ENCODE measurements around the gene UBE2E1.
A peak's percentile ranks its signal among the peaks of the same experiment; 100 is the strongest.

The UBE2E1 gene

DNA sequence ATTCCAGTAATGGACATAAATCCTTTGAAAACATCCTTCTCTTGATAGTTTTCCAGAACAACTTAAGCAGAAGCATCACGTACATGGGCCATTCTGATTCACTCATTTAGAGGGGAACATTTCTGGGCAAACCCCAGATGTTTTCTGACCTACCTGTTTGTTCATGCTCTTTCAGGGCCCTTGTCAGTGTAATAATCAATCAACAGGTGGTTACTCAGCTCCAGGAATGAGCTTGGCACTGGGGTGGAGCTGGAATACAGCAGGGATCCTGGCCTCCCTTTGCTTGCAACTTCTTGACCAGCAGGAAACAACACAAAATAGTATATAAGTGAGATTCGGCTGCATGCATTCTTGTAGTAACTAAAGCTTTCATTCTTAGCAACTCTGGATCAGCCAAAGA, 9.2 kb upstream of the UBE2E1 start:
- no peak for DNase-seq

GRCh38 chr3:23797491-23797890, 8.3 kb upstream of the UBE2E1 start:
- no peak for DNase-seq

DNA sequence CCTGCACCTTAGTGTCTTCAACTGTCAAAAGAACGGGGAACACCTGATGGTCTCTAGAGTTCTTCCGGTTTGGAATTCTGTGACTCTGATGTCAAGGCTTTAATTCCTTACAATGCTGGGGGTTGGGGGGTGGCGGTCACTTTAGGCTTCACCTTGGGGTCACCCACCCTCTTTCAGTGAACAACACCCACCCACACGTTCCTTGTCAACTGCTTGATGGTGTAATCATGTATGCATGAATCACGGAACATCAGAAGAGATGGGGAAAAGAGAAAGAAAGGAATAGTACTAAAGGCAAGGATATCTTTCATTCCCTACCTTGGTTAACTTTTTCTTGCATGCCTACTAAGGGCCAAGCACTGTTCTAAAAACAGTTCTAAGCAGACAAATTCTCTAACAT, 7.3 kb upstream of the UBE2E1 start:
- DNase-seq = no peak

- no peak for DNase-seq
These were observed 6.9 kb upstream of the UBE2E1 start for GRCh38 chr3:23798876-23799275.

- no peak for DNase-seq
These were observed 5.0 kb upstream of the UBE2E1 start for GRCh38 chr3:23800731-23801130.

- DNase-seq = no peak
These were observed 1.1 kb upstream of the UBE2E1 start for GRCh38 chr3:23804441-23805209.

DNA sequence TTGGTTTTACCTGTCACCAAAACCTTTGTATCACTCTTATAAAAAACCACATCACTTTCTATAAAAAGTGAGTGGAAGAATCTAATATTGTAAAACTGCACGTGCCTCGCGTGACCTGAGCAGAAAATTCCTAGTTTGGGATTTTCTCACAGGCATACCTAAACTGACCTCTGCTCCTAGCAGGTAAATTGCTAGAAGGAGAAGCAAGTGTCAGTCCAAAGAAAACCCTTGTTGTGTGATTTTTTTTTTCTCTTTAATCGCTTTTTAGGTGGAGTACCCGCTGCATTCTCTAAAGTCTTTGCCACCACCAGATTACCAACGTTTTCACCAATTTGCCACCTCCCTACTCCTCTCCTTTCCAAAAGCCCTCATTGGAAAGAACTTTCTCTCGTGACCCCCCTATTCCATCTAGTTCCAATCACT, 534 bp upstream of the UBE2E1 start:
- no peak for DNase-seq

GRCh38 chr3:23806534-23807423, 1.0 kb downstream of the UBE2E1 start:
- DNase-seq = peak in 1 of 2 experiments; percentile 18

DNA sequence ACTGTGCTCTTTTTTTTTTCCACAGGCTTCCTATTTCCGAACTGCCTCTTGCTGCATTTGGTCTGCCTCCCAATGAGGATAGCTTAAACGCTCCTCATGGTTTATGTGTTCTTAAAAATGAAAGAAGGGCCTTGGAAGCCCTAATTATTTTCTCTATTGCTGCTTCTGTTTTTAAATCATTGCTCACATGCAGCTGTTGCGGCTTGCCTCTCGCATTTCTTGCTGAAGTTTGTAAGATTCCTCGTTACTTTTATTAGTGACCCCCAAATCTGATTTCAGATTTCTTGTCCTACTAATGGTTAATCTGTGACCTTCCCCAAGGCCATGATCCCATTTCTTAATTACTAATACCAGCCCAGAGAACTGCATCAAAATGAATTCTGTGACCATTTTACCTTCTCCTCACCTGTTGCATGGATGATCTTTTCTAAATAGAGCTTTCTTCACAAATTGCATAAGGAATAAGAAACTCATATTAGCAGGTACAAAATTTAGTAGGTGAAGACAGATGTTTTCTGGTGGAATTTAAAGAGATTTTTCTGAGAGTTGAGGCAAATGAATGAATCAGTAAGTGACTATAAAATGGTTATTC, 1.8 kb downstream of the UBE2E1 start:
- no peak for DNase-seq

- DNase-seq = no peak
These were observed 2.8 kb downstream of the UBE2E1 start for GRCh38 chr3:23808525-23808924.

DNA sequence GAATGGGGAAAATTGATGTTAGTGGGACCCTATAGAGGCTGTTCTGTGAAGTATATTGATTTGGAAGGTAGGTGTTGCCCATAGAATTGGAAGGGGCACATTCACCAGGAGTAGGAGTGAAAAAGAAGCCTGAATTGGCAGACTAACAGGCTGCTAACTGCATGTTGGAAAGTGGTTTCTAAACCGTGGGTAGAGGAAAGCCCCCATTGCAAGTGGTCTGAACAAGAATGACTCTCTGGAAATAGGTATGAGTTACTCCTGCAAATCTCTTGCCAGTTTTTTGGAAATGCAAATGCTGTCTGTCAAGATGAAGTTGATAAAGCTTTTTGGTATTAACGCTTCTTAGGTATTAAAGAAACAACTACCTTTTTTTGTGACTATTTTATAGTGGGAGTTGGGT, 3.5 kb downstream of the UBE2E1 start:
- DNase-seq = no peak

- no peak for DNase-seq
These were observed 4.1 kb downstream of the UBE2E1 start for GRCh38 chr3:23809840-23810342.

- DNase-seq = peak; percentile 25 to 38
These were observed 4.8 kb downstream of the UBE2E1 start for GRCh38 chr3:23810343-23811184.

GRCh38 chr3:23811185-23811527, 5.4 kb downstream of the UBE2E1 start:
- DNase-seq = no peak

DNA sequence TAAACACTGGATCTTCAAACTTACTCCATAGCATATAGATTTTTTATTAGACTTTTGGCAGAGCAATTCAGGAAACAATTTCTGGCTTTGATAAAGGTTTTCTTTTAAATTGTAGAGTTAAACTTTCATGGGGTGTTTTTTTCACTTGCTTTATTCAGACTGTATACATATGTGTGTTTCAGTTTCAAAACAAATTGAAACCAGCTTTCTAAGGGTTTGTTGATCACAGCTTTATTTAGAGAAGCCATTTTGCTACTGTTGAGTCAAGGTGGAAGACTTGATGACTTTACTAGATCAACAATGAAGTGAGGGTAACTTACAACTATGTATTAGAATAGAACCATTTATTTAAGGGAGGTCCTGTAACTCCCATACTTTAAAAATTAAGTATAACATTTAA, 6.2 kb downstream of the UBE2E1 start:
- no peak for DNase-seq

DNA sequence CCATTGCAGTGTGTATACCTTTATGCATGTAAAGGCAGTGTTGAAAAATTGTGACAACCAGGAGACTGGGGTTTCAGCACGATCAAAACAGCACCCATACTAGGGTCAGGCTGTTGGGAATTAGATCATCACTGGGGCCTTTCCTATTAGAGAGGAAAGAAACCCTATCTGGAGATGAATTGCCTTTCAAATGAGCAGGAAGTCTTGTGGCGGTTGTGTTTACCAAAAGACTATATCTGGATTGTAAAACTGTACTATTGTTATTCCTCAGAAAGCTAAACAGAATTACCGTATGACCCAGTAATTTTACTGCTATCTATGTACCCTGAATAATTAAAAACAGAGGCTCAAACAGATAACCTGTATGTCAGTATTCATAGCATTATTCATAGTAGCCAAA, 10.1 kb downstream of the UBE2E1 start:
- no peak for DNase-seq

- no peak for DNase-seq
These were observed 11.0 kb downstream of the UBE2E1 start for GRCh38 chr3:23816721-23817120.

GRCh38 chr3:23817508-23818223, 11.9 kb downstream of the UBE2E1 start:
- DNase-seq = no peak

- DNase-seq = no peak
These were observed 14.0 kb downstream of the UBE2E1 start for GRCh38 chr3:23819599-23820360.

DNA sequence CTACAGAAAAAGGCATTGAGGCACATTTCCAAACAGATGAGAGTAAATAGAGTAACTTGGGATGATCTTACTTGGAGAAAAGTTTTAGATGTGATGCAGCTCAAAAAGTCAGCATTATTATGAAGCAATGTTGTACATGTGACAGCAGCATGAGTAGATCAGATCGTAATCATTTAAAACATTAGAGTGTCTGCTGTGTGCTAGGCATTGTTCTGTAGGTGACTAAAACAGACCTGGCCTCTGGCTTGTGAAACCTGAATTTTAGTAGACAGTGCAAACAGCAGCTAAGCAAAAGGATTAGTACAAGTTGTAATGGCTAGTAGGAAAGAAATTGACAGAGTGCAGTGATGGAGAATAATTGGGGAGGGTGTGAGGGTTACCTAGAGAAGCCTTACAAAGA, 15.1 kb downstream of the UBE2E1 start:
- DNase-seq = no peak

DNA sequence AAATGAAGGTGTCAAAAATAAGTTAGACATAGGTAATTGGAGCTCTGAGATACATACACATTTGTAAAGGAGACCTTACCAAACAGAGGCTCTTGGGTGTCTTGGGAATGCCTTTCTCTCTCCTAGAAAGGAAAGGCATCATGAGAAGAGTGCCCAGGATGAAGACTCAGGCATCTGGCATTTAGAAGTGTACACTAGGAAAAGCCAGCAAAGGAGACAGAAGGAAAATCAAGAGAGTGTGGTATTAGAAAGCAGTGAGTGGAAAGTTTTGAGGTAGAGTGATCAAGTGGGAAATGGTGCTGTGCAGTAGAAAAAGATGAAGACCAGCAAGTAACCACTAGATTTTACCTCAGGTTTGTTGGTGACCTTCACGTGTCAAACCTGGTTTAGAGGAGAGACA, 16.1 kb downstream of the UBE2E1 start:
- no peak for DNase-seq
